SK-N-SH (cell line): ENCODE data around the gene ERN1.

Experiments
- EP300 ChIP-seq, 2 experiments: IDR thresholded peaks; 2 replicates each; pipeline versions ENCODE4 v1.4.0 to v1.6.1; 2012; ENCODE audit warnings: borderline replicate concordance in 1 of 2, low read depth in 1 of 2, low read length in 1 of 2
- FOSL2 ChIP-seq: IDR thresholded peaks from 2 replicates; pipeline ENCODE4 v1.4.0; 2012; ENCODE audit warnings: low read depth, mild to moderate bottlenecking, moderate library complexity, borderline replicate concordance
- GABPA ChIP-seq: IDR thresholded peaks from 2 replicates; pipeline ENCODE4 v1.4.0; 2012; ENCODE audit warnings: low read depth, mild to moderate bottlenecking
- JUND ChIP-seq: IDR thresholded peaks from 2 replicates; pipeline ENCODE4 v1.4.0; 2012
- POLR2AphosphoS5 ChIP-seq: IDR thresholded peaks from 2 replicates; pipeline ENCODE4 v1.6.1; 2012; ENCODE audit warnings: low read depth, low read length
- REST ChIP-seq: IDR thresholded peaks from 2 replicates; pipeline ENCODE4 v1.6.1; 2012; ENCODE audit warnings: mild to moderate bottlenecking, low read depth, low read length, moderate library complexity
- SMC3 ChIP-seq: IDR thresholded peaks from 2 replicates; pipeline ENCODE4 v1.6.1; 2012; ENCODE audit warnings: low read depth, low read length, improper control_type of control experiment
- USF1 ChIP-seq: IDR thresholded peaks from 2 replicates; pipeline ENCODE4 v1.4.0; 2012; ENCODE audit warnings: low read depth, borderline replicate concordance
- TF ChIP-seq, protein P1 (sequence below): fragments of 200-600 bp; sonication (generic); IDR thresholded peaks from 2 replicates; pipeline ENCODE4 v1.6.1; 2017; ENCODE audit warnings: antibody characterized with exemption, mild to moderate bottlenecking, moderate library complexity

GRCh38 chr17:64147110-64148016, 17.4 kb upstream of the ERN1 start:
- no peak for TF ChIP-seq FOSL2
- TF ChIP-seq, protein P1, sequence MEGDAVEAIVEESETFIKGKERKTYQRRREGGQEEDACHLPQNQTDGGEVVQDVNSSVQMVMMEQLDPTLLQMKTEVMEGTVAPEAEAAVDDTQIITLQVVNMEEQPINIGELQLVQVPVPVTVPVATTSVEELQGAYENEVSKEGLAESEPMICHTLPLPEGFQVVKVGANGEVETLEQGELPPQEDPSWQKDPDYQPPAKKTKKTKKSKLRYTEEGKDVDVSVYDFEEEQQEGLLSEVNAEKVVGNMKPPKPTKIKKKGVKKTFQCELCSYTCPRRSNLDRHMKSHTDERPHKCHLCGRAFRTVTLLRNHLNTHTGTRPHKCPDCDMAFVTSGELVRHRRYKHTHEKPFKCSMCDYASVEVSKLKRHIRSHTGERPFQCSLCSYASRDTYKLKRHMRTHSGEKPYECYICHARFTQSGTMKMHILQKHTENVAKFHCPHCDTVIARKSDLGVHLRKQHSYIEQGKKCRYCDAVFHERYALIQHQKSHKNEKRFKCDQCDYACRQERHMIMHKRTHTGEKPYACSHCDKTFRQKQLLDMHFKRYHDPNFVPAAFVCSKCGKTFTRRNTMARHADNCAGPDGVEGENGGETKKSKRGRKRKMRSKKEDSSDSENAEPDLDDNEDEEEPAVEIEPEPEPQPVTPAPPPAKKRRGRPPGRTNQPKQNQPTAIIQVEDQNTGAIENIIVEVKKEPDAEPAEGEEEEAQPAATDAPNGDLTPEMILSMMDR, result no peak
- no peak for TF ChIP-seq REST
- peak; percentile 40; the same call in 1 of the 2 replicates for TF ChIP-seq JUND
- TF ChIP-seq GABPA, result no peak
- peak; percentile 19 for TF ChIP-seq SMC3
- TF ChIP-seq EP300 (IDR thresholded peaks at IDR 0.05; ENCODE audit: borderline replicate concordance in 1 of 2, low read depth in 1 of 2, low read length in 1 of 2), result peak in 1 of 2 experiments; percentile 14; a peak in 1 of 4 replicates
- peak; percentile 94 for TF ChIP-seq POLR2AphosphoS5
- no peak for TF ChIP-seq USF1
